ENCODE measurements around the gene CDKN2AIPNL.
"Not testable (repeated sequence)": the region's sequence is repeated elsewhere in the genome, so short reads cannot be mapped to it uniquely, and the experiment has no call there.

Gene CDKN2AIPNL

GRCh38 chr5:134437847-134438581 lies 26.3 kb upstream of the CDKN2AIPNL start:
- peak; percentile 80 for DNase-seq

DNA sequence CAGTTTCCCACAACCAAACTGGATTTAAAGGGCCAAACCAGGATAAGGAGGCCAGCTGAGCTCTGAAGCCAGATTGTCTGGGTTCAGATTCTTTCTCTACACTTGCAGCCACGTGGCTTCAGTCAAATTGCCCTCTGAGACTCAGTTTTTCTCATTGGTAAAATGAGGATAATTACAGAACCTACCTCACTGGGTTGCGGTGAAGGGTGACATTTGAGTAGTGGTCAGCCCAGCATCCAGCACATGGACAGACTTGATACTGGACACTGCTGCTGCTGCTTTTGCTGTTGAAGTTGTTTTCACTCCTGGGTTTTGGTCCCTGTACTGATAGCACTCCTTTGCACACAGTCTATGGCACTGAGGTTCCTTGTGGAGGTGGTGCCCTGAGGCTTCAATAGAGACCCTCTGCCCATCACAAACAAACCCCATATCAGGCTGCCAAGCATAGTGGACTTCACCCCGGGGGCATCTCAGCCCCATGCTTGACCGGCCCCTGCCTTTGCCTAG lies 25.7 kb upstream of the CDKN2AIPNL start:
- no peak for DNase-seq

GRCh38 chr5:134436523-134437339 lies 25.1 kb upstream of the CDKN2AIPNL start:
- peak; percentile 80 for DNase-seq

- no peak for DNase-seq
These were observed 23.9 kb upstream of the CDKN2AIPNL start for GRCh38 chr5:134435560-134435959.

GRCh38 chr5:134432677-134433359 lies 21.1 kb upstream of the CDKN2AIPNL start:
- DNase-seq, result no peak

DNA sequence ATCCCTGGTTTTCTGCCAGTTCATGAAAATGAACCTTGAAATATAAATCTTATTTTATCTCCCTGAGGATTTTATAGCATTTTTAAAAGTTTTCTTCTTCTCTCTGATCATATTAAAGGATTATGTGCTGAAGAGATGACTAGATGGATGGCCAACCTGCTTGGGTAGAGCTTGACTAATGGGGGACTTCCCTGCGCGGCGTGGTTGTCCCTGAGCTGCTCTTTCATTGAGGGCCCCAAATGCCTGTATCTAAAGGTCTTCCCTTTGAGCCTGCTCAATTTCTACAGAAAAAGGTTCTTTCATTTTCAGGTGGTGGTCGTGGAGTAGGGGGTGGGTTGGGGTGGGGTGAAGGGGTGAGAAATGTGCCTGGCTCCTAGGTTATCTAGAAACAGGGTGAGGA lies 20.5 kb upstream of the CDKN2AIPNL start:
- DNase-seq, result no peak

DNA sequence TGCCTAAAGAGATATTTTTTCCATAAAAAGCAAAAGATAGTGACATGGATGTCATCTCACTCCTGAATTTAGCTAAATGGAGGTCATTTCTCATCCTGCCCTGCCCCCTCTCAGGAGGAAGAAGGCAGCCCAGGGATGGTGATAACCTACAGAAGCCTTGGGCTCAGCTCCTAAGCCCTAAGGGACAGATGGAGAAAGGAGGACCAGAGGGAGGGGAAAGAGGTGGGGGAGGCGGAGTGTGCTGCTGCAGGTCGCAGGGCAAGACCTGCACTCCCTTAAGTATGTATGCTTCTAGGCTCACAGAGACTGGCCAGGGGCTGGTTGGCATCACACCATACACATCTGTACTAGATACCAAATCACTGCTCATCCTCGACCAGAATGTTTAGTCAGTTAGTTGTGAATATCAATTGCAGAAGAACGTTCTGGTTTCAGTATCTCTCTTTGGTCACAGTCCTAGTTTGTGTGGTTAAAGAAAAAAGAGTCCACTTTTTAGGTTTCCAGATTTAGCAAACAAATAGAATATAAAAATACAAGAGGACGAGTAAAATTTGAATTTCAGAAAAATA lies 18.4 kb upstream of the CDKN2AIPNL start:
- DNase-seq, result no peak

- no peak for DNase-seq
These were observed 15.9 kb upstream of the CDKN2AIPNL start for GRCh38 chr5:134427540-134428041.

DNA sequence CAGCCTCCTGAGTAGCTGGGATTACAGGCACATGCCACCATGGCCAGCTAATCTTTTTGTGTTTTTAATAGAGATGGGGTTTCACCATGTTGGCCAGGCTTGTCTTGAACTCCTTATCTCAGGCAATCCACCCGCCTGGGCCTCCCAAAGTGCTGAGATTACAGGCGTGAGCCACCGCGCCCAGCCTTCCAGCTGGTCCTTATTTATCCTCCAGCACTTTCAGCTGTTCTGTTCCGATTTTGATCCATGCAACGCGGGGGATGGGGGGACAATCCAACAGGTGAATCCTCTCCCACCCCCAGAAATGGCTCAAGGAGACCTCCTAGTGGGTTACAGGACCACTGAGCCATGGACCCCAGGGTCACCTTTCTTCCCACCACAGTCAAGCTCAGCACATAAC lies 14.7 kb upstream of the CDKN2AIPNL start:
- DNase-seq, result peak; percentile 58

DNA sequence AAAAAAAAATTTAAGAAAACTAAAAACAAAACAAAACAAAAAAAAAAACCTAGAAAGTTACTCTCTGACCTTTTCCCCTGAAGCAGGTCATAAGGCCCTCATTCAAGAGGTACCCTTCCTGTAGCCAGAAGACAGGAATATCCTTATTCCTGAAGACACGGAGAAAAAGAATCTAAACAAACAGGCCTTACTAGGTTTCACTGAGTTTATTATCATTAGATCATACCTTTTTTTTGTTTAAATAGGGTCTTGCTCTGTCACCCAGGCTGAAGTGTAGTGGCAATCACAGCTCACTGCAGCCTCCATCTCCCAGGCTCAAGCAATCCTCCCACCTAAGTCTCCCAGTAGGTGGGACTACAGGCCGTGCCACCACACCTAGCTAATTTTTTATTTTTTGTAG lies 11.7 kb upstream of the CDKN2AIPNL start:
- DNase-seq, result no peak

GRCh38 chr5:134422791-134423365 lies 11.2 kb upstream of the CDKN2AIPNL start:
- DNase-seq, result no peak

- DNase-seq, result not testable (repeated sequence)
These were observed 9.4 kb upstream of the CDKN2AIPNL start for GRCh38 chr5:134421038-134421437.

GRCh38 chr5:134420343-134420742 lies 8.7 kb upstream of the CDKN2AIPNL start:
- no peak for DNase-seq

- DNase-seq, result no peak
These were observed 7.3 kb upstream of the CDKN2AIPNL start for GRCh38 chr5:134418958-134419357.

DNA sequence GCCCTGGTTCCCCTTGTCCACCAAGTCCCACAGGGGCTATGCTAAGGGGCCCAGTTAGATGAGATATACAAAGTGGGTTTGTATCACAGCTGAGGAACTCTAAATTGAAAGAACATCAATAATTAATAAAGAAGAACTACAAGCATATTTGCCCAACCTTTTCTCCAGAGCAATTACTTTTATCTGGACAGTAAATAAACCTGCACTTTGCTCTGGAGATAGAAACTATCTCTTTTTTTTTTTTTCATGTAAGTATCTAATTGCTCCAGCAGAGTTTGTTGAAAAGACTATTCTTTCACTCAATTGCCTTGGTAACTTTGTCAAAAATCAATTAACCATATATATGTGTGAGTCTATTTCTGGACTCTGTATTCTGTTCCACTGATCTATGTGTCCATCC lies 6.0 kb upstream of the CDKN2AIPNL start:
- no peak for DNase-seq

- DNase-seq, result no peak
These were observed 1.4 kb upstream of the CDKN2AIPNL start for GRCh38 chr5:134413046-134413445.

- DNase-seq, result no peak
These were observed 494 bp downstream of the CDKN2AIPNL start for GRCh38 chr5:134411228-134411545.

- DNase-seq, result peak; percentile 30
These were observed 859 bp downstream of the CDKN2AIPNL start for GRCh38 chr5:134410822-134411221.

- DNase-seq, result no peak
These were observed 2.4 kb downstream of the CDKN2AIPNL start for GRCh38 chr5:134409321-134409720.

DNA sequence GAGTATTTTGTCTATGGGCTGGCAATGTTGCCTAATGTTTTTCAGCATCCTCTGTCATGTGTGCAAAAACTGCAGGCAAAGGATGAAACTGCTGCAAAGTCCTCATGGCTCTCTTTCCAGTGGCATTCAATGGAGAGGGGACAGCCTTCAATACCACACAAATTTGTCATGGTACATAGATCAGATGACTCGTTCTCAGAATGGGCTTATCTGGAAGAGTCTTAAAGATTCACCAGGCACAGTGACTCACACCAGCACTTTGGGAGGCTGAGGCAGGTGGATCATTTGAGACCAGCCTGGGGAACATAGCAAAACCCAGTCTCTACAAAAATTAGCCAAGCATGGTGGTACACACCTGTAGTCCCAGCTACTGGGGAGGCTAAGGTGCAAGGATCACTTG lies 5.3 kb downstream of the CDKN2AIPNL start:
- peak; percentile 32 for DNase-seq

DNA sequence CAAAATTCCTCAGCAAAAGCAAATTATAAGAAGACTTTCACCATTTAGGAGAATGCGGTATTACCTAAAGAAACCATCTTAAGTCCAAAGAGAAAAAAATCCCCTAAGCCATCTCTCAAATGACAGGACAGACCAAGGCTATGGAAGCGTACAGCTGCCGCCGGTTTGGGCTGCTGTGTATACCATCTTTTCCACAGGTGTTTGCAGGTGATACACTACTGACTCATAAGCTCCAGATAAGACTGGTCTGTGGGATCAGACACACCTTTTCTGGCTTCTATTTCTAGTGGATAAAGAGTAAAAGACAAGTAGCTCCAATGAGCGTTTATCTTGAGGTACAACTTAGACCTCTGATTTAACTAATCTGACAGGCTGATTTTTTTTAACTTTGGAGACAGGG lies 7.7 kb downstream of the CDKN2AIPNL start:
- no peak for DNase-seq

- DNase-seq, result no peak
These were observed 13.0 kb downstream of the CDKN2AIPNL start for GRCh38 chr5:134398609-134399155.
